Stimulated activated CD4-positive, alpha-beta T cell treated with anti-CD3 and anti-CD28 coated beads, Interleukin-2, amount 100 ng/mL, for 4 hours (primary cell): ENCODE results near the gene VPS25.
"Not testable (repeated sequence)": the region's sequence is repeated elsewhere in the genome, so short reads cannot be mapped to it uniquely, and the experiment has no call there.

ENCODE experiments used
- DNase-seq: peaks from one replicate; pipeline ENCODE4 v3.0.0-alpha.2; 2020; ENCODE audit warnings: low read depth

The VPS25 gene

GRCh38 chr17:42773290-42774035 lies at the start of gene VPS25:
Gene VPS25 (plus strand): TSS chr17:42773449. CDS start chr17:42773476, 27 bp downstream.
- DNase-seq, result peak; percentile 64

GRCh38 chr17:42723636-42724035 lies 49.6 kb upstream of the VPS25 start:
- no peak for DNase-seq

- no peak for DNase-seq
Observed at GRCh38 chr17:42725143-42725542, 48.1 kb upstream of the VPS25 start.

DNA sequence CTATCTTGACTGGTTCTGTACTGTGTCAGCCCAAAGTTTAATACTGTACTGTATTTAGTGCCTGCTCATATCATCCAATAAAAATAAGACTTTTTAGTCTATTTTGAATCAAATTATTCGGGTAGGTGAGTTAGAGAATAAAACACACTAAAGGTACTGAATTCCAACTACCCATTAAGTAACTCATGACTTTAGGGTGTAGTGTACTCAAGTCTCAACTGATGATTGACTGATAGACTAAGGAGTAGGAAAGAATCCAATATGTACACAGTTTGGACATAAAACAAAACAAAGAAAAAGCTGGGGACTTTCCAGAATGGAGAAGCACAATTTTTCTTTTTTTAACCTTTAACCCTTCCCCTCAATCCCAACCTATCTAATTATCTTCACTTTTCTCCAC lies 32.5 kb upstream of the VPS25 start:
- no peak for DNase-seq

- DNase-seq, result not testable (repeated sequence)
Observed at GRCh38 chr17:42742916-42743315, 30.3 kb upstream of the VPS25 start.

DNA sequence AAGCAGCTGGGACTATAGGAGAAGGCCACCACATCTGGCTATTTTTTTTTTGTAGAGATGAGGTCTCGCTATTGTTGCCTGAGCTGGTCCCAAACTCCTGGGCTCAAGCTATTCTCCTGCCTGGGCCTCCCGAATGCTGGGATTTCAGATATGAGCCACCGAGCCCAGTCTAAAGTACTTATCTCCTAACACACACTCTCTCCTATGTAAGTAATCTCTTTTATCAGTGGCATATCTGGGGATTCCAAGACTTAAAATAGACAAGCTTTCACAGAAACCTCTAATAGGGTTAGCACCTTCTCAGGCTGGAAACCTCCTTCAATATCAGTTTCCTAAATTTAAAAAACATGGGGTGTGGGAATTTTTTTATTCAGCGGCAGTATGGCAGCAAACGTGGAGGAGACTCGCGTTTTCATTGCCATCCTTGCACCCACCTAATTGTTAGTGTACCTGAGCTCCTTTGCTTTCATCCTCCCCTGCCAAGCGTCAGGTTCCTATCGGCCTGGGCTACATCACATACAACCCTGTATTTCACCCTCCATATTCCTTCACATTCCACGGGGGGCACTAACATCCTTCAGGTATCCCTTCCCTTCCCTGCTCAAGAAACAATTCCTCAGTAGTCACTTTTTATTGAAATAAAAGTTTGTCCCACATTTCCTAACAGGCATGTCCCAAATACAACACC lies 29.5 kb upstream of the VPS25 start:
- DNase-seq, result no peak

DNA sequence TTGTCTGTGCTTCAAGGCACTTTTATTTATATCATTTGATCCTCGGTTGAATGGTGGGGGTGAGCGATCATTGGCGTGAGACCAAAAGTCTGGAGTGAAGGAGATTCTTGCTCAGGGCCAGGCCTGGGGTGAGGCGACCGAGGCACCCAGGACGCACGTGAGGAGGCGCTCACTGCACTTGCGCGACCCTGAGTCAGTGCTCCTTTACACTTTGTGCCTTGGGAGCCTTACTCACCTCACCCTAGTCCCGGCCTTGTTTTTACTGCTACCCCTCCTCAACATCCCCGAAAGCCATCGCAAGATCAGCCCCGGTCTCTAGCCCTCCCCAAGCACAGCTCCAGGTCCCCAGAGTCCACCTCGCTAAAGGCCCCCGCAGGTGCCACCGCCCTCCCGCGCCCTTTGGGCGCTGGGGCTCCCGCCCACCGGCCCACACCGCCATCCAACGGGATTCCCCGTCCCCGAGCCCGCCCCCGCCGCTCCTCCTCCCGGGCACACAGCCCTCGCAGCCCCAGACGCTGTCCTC lies 28.9 kb upstream of the VPS25 start:
- DNase-seq, result peak; percentile 52

GRCh38 chr17:42744806-42745617 lies 28.2 kb upstream of the VPS25 start, which contains the start of gene EZH1:
Gene EZH1 (minus strand): TSS chr17:42745040. CDS start chr17:42728941, 16,099 bp downstream.
- peak; percentile 88 for DNase-seq

DNA sequence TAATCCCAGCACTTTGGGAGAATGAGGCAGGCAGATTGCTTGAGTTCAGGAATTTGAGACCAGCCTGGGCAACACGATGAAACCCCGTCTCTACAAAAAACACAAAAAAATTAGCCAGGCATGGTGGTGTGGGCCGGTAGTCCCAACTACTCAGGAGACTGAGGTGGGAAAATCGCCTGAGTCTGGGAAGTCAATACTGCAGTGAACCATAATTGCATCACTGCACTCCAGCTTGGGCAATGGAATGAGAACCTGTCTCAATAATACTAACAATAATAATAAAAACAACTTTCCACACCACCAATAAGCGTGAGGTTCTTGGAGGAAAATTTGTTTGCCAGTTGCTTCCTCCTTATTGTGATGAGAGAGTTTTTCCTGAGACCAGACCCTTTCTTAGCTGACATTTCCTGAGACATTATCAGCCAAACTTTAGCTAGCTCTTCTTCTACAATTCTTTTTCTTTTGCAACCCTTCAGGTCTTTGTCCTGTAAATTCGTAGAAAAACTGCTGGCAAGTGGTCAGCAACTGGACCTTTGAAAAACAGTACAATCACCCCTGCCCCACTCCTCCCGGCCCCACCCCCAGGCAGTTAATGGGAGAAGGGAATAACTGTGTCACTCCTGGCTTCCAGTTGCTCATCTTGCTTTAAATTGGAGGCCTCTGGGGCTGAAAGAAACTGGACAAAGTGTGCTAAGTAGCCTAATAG lies 24.9 kb upstream of the VPS25 start:
- no peak for DNase-seq

DNA sequence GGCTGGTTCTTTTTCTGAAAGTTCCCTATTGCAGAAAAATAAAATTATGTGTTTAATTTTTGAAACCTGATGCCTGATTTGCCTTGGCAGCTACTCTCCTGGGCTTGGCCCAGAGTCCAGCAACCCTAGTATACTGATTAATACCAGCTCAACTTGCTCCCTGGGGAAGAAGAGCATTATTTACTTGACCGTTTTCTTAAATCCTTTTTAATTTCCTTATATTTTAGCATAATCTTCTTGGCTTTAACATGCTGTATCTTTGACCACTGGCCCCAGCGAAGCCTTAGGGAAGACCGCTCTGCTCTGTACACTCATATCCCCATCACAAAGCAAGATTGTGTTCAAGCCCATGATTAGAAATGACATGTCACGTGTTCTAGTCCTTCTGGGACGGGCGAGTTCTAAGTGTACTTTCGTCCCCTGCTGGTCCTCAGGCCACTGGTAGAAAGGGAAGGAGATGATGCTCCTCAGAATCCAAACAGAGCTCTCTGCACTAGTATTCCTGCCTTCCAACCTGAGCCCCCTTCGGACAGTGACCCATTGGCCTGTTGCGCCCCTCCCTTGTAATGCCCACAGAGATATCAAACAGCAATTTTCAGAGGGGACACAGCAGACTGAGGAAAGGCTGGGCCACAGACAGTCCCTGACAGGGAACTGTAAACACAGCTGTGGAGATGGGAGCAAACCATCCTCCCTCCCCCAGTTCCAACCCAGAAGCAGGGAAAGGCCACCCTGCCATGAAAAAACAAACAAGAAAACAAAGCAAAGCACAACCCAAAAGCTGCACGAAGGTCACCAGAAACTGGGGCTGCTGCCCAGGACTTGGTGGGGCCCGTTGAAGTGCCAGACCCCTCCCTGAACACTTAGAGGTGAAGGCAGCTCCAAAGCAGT lies 24.1 kb upstream of the VPS25 start:
- no peak for DNase-seq

GRCh38 chr17:42750739-42751344 lies 22.4 kb upstream of the VPS25 start:
- no peak for DNase-seq

GRCh38 chr17:42751628-42752027 lies 21.6 kb upstream of the VPS25 start:
- no peak for DNase-seq

DNA sequence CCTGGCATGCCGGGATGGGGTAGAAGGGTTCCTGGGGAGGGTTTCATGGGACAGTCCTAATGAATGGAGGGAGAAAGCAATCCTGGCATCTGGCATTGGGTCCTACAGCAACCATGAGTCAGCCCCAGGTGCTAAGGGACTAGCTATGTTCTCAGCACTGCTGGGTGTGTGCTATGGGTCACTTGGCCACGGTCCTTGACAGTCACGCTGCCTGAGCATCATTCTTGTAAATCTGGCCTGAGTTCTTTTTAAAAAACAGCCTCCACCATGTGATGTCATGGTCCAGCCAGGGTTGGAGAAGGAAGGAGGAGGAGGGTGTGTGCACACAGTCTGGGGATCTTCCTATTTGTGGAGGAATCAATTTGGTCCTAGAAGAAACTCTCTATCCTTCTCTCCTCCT lies 18.5 kb upstream of the VPS25 start:
- DNase-seq, result no peak

- DNase-seq, result no peak
Observed at GRCh38 chr17:42759982-42760651, 13.1 kb upstream of the VPS25 start.

DNA sequence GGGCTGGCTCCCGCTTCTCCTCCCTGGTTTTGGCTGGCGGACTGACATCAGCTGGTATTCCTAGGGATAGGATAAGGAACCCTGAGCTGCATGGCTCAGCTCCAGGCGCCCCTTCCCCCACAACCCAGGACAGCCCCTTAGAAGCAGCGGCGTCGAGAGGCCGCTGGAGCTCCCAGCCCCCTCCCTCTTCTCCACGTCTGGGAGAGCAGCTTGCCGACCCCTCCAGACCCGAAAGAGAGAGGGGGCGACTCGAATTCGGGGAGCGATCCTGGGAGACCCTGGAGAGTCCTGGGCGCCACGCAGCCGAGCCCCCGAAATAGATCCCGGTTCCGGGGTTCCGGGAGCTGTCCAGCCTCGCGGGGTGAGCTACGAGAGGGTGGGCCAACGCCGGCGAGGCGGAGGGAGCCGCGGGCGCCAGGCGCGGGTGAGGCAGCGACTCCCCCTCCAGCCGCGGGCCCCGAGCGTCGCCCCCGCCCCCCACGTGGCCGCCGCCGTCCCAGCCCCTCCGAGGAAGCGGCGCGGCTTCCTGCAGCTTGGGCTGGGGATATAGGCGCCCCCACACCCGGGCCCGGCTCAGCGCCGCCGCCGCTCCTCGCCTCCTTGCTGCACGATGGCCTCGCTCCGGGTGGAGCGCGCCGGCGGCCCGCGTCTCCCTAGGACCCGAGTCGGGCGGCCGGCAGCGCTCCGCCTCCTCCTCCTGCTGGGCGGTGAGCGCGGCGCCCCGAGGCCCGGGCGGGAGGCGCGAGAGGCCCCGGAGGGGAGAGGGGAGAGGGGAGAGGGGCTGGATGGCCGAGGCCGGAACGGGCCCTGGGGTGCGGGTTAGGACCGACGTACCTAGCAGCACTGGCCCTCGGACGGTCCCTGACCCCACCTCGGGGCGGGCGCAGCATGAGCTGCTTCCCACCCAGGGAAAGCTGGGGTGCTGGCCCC lies 12.3 kb upstream of the VPS25 start, which contains the start of gene RAMP2:
Gene RAMP2, plus strand, starts transcription at position 576 of the 930 bp plus-strand sequence. Its CDS starts 35 bp downstream, at position 611.
- no peak for DNase-seq

DNA sequence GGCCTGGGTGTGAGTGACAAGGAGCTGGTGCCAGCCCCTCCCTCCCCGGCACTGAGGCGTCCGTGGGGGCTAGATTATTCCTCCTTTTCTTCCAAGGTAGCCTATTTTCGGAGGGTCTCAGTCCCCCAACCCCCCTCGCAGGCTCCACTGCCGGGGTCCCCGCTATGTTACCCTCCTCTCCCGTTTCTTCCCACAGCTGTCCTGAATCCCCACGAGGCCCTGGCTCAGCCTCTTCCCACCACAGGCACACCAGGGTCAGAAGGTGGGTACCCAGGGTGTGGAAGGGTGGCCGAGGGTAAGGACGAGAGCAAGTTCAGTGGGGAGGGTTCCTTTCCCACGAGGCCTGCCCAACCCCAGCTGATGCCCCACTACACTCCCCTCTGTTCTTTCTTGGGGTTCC lies 11.6 kb upstream of the VPS25 start:
- no peak for DNase-seq

DNA sequence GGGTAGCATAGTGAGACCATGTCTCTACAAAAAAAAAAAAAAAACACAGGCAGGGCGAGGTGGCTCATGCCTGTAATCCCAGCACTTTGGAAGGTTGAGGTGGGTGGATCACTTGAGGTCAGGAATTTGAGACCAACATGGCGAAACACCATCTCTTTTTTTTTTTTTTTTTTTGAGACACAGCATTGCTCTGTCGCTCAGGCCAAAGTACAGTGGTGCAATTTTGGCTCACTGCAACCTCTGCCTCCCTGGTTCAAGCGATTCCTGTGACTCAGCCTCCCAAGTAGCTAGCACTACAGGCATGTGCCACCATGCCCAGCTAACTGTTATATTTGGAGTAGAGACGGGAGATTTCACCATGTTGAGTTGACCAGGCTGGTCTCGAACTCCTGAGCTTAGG lies 7.1 kb upstream of the VPS25 start:
- no peak for DNase-seq

- DNase-seq, result no peak
Observed at GRCh38 chr17:42767512-42767911, 5.7 kb upstream of the VPS25 start.
